Bronchial epithelial cell (primary cell): ENCODE measurements around the gene HCFC1. TPM values are rescaled to one million over a fixed set of nuclear protein-coding genes. Genes with fewer than 3 reads are reported as not detected.

Source experiments
- DNase-seq: peaks from one replicate; pipeline ENCODE4 v3.0.0-alpha.2; 2010; ENCODE audit warnings: low read depth
- FAIRE-seq: peaks from 2 replicates; lab custom pipeline; 2011; peaks lifted over from hg19 to GRCh38; lab: Jason Lieb, UNC
- H3K27me3 ChIP-seq: 2 replicates; pipeline ENCODE4 v1.5.1; 2011; ENCODE audit warnings: low read length; ENCODE audit not compliant: control insufficient read depth, insufficient read depth
- H3K36me3 ChIP-seq: 2 replicates; pipeline ENCODE4 v1.5.1; 2011; ENCODE audit warnings: low read length; ENCODE audit not compliant: control insufficient read depth, insufficient read depth
- H3K4me3 ChIP-seq: 2 replicates; pipeline ENCODE4 v1.5.1; 2011; ENCODE audit warnings: mild to moderate bottlenecking, low read depth, low read length, control low read depth
- CTCF ChIP-seq: IDR thresholded peaks from 2 replicates; pipeline ENCODE4 v1.5.1; 2011; ENCODE audit warnings: mild to moderate bottlenecking, moderate library complexity, low read length, control low read depth, inconsistent platforms; ENCODE audit not compliant: insufficient read depth, severe bottlenecking
- total RNA-seq: library from RNA; depleted of rRNA; stranded (reverse); fragments of >200 nt; gene quantifications from 2 replicates; pipeline ENCODE4 v1.2.1, GENCODE V29; 2014

Gene HCFC1
- total RNA-seq, 1 donor from 2014 or later = 5.5 TPM

GRCh38 chrX:153908219-153908860, 63.3 kb downstream of the HCFC1 start:
- no peaks in the 10 kb centered on the region for H3K36me3 ChIP-seq
- H3K27me3 ChIP-seq = no peaks in the 10 kb centered on the region
- DNase-seq (no peak), FAIRE-seq (no peak)
- H3K4me3 ChIP-seq = no peak overlapping the region
- TF ChIP-seq CTCF = no peak

- FAIRE-seq = no peak
Observed at GRCh38 chrX:153907456-153907855, 64.2 kb downstream of the HCFC1 start.

GRCh38 chrX:153906126-153906917, 65.3 kb downstream of the HCFC1 start:
- FAIRE-seq = no peak
- DNase-seq = no peak
- Histone ChIP-seq H3K36me3 (no peaks in the 10 kb centered on the region), H3K4me3 (no peak overlapping the region), H3K27me3 (no peaks in the 10 kb centered on the region)
- no peak for TF ChIP-seq CTCF

More at GRCh38 chrX:153907456-153907855, 64.2 kb downstream of the HCFC1 start:
- no peaks in the 10 kb centered on the region for H3K36me3 ChIP-seq
- DNase-seq = no peak
- TF ChIP-seq CTCF = no peak
- H3K27me3 ChIP-seq = no peaks in the 10 kb centered on the region
- no peak overlapping the region for H3K4me3 ChIP-seq

- FAIRE-seq (no peak), DNase-seq (no peak)
- H3K4me3 ChIP-seq = no peak overlapping the region
- no peak for TF ChIP-seq CTCF
- H3K36me3 ChIP-seq = no peaks in the 10 kb centered on the region
- no peaks in the 10 kb centered on the region for H3K27me3 ChIP-seq
Observed at GRCh38 chrX:153905481-153906095, 66.0 kb downstream of the HCFC1 start.

GRCh38 chrX:153903991-153904957, 67.3 kb downstream of the HCFC1 start, which contains the start of gene AVPR2:
Gene AVPR2 (plus strand): TSS chrX:153904673. CDS start chrX:153905146, 473 bp downstream.
- no peak for DNase-seq
- H3K4me3 ChIP-seq = no peak within 1 kb of the TSS

More at GRCh38 chrX:153903991-153904957, 67.3 kb downstream of the HCFC1 start, which contains the start of gene AVPR2:
- Histone ChIP-seq H3K36me3 (no peaks in the 10 kb centered on the region), H3K27me3 (no peaks in the 10 kb centered on the region)
- no peak for TF ChIP-seq CTCF
- FAIRE-seq = no peak
